ENCODE results near the gene TM4SF20. TPM values are rescaled to one million over a fixed set of nuclear protein-coding genes. Genes with fewer than 3 reads are reported as not detected.

TM4SF20 gene
- total RNA-seq, 1 experiment from 2014 or later: not detected

DNA sequence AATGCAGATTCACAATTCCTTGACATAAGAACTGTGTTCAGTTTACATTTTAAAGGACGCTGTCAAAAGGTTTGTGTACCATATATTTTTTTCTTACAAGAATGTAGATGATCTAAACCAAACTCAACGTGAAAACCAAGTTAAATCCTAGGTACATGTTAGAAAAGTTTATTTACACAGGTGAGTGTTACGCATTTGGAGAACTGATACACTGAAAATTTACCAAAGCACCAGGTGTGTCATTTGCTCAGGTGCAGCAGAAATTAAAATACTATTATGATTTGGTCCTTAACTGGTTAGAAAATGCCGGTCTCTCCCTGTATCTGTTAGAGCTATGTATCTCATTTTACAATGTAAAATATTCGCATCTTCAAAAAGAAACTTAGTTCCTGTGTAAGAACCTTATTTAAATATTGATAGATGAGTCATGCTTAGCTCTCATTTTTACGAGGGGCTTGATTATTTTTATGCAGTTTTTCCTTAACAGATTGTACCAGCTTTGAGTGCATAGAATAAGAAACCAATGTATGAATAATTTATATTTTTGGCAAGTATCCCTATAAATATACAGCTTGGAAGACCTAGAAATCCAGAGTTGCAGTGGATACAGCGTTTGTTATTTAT is 29.0 kb downstream of the TM4SF20 start:
- ChIA-PET POLR2A (no interaction called here), CTCF (interaction anchor here (0.7 kb wide), 1 partner anchor 390 kb away, joined by 3 read pairs; no protein-coding TSS in a partner anchor)
- Mint-ChIP-seq H3K4me1 (peaks cover 23% of the 10 kb centered on the region), H3K9me3 (no peaks in the 10 kb centered on the region), H3K4me3 (no peak overlapping the region), H3K27me3 (ENCODE audit: low read depth) (no peaks in the 10 kb centered on the region), H3K27ac (no peak overlapping the region), H3K36me3 (peaks cover 4% of the 10 kb centered on the region; the same call in 1 of the 2 replicates)
- ATAC-seq (no peak), DNase-seq (ENCODE audit: low spot score) (no peak)
- TF ChIP-seq HMGA2 (CRISPR knock-in tag; IDR thresholded peaks at IDR 0.05) (no peak), CTCF (IDR thresholded peaks at IDR 0.05) (no peak), ZNF671 (CRISPR knock-in tag; IDR thresholded peaks at IDR 0.05) (no peak), ESRRA (CRISPR knock-in tag; IDR thresholded peaks at IDR 0.05; ENCODE audit: borderline replicate concordance) (no peak), NFYB (CRISPR knock-in tag; conservative IDR thresholded peaks at IDR 0.05; ENCODE audit: low read depth) (no peak), OVOL2 (CRISPR knock-in tag; IDR thresholded peaks at IDR 0.05; ENCODE audit: borderline replicate concordance) (no peak), SOX15 (CRISPR knock-in tag; IDR thresholded peaks at IDR 0.05) (no peak)

GRCh38 chr2:227348324-227348723 is 30.8 kb downstream of the TM4SF20 start:
- peaks cover 23% of the 10 kb centered on the region for H3K4me1 Mint-ChIP-seq
- POLR2A ChIA-PET: no interaction called here
- DNase-seq (ENCODE audit: low spot score) (no peak), ATAC-seq (no peak)
- no peaks in the 10 kb centered on the region for H3K9me3 Mint-ChIP-seq
- H3K4me3 Mint-ChIP-seq: no peak overlapping the region
- TF ChIP-seq ZNF281 (CRISPR knock-in tag; IDR thresholded peaks at IDR 0.05) (no peak), JAZF1 (CRISPR knock-in tag; IDR thresholded peaks at IDR 0.05) (no peak), SOX15 (CRISPR knock-in tag; IDR thresholded peaks at IDR 0.05) (no peak), NFYB (CRISPR knock-in tag; conservative IDR thresholded peaks at IDR 0.05; ENCODE audit: low read depth) (no peak), SMAD3 (CRISPR knock-in tag; IDR thresholded peaks at IDR 0.05; ENCODE audit: borderline replicate concordance) (no peak)
- H3K27ac Mint-ChIP-seq: no peak overlapping the region
- peaks cover 4% of the 10 kb centered on the region; the same call in 1 of the 2 replicates for H3K36me3 Mint-ChIP-seq
- CTCF ChIA-PET: interaction anchor here (0.8 to 1.5 kb wide), 4 partner anchors 19 to 214 kb away, joined by 3 read pairs; no protein-coding TSS in a partner anchor
- no peaks in the 10 kb centered on the region for H3K27me3 Mint-ChIP-seq (ENCODE audit: low read depth)

GRCh38 chr2:227347117-227347516 is 32.0 kb downstream of the TM4SF20 start:
- no peaks in the 10 kb centered on the region for H3K27me3 Mint-ChIP-seq (ENCODE audit: low read depth)
- TF ChIP-seq NFE2L1 (CRISPR knock-in tag; IDR thresholded peaks at IDR 0.05) (no peak), NR3C1 (CRISPR knock-in tag; conservative IDR thresholded peaks at IDR 0.05; ENCODE audit: low read depth) (no peak), TEAD4 (CRISPR knock-in tag; IDR thresholded peaks at IDR 0.05) (no peak), IRF1 (CRISPR knock-in tag; IDR thresholded peaks at IDR 0.05) (no peak), CREB1 (CRISPR knock-in tag; IDR thresholded peaks at IDR 0.05) (no peak), ZNF219 (CRISPR knock-in tag; IDR thresholded peaks at IDR 0.05; ENCODE audit: borderline replicate concordance) (no peak), ZBTB21 (CRISPR knock-in tag; IDR thresholded peaks at IDR 0.05; ENCODE audit: borderline replicate concordance) (no peak), ZNF423 (CRISPR knock-in tag; IDR thresholded peaks at IDR 0.05) (no peak)
- TF ChIP-seq, protein P1, sequence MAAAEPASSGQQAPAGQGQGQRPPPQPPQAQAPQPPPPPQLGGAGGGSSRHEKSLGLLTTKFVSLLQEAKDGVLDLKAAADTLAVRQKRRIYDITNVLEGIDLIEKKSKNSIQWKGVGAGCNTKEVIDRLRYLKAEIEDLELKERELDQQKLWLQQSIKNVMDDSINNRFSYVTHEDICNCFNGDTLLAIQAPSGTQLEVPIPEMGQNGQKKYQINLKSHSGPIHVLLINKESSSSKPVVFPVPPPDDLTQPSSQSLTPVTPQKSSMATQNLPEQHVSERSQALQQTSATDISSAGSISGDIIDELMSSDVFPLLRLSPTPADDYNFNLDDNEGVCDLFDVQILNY (CRISPR knock-in tag; IDR thresholded peaks at IDR 0.05): no peak
- H3K4me3 Mint-ChIP-seq: no peak overlapping the region
- ChIA-PET POLR2A (no interaction called here), CTCF (interaction anchor here (0.6 to 1.4 kb wide), 3 partner anchors 11 to 311 kb away, joined by 3 to 4 read pairs (median 3); no protein-coding TSS in a partner anchor)
- peaks cover 12% of the 10 kb centered on the region for H3K36me3 Mint-ChIP-seq
- peaks cover 15% of the 10 kb centered on the region for H3K4me1 Mint-ChIP-seq
- no peaks in the 10 kb centered on the region for H3K9me3 Mint-ChIP-seq
- ATAC-seq: peak; percentile 86
- no peak for DNase-seq (ENCODE audit: low spot score)
- no peak overlapping the region for H3K27ac Mint-ChIP-seq

Data from WTC11 (cell line).